Head of caudate nucleus (tissue), 42 donors: ENCODE measurements around the gene ZNF566.
A peak's percentile ranks its signal among the peaks of the same experiment; 100 is the strongest.
"Not testable (repeated sequence)": the region's sequence is repeated elsewhere in the genome, so short reads cannot be mapped to it uniquely, and the experiment has no call there.

Experiments used
- DNase-seq, 42 donors: peaks; one replicate each; pipeline versions ENCODE4 v3.0.0 to v3.0.0-alpha.2; 2020 to 2021; ENCODE audit warnings: mixed read lengths in 7 of 42
- intact Hi-C: fragments of 100-400 bp; cut with DNase I; formaldehyde crosslinking; loops from one replicate; pipeline ENCODE4 v1.15.0; 2022

The ZNF566 gene

DNA sequence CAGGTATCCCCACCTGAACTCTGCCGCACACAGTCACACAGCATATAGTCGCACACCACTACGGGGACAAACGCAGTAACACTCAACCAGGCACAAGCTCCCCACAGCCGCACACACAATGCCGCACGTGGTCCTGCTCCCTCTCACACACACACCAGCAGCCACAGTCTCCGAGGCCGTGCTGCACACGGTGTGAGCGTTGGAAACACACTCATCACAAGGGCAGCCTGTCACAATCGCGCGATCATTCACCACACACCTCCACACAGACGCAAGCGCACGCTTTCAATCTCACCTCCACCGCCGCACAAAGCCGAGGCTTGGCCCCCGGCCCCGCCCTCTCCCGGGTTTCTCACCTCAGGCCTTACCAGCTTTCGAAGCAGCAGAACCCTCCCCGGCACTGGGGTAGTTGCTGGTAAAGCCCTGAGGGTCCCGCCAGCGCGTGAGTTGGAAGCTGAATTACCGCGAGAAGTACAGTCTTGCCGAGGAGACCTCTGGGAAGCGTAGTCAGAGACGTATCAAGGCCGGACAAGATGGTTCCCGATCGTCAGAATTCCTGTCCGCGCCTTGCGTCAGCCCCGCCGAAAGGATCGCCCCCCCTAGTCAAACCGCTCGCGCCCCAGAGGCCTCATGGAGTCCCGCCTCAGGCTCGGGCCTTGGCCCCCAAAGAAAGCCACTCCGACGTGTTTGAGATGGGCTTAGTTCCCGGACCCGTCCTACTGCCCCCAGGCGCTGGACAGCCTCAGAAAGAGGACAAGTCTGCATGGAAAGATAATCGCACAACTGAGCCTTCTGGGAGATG is at the start of gene ZNF566:
Gene ZNF566 (minus strand): TSS at position 444 of the 802 bp plus-strand sequence. CDS start 13,004 bp downstream, outside the sequence.
- DNase-seq = peak; percentile 84 to 97 (median 94)
- intact Hi-C loops = loop anchor here (2.0 to 10.0 kb wide), 3 partner anchors 75 to 435 kb away; partner anchors contain the start of genes THAP8, WDR62, ZFP14 and ZFP82

DNA sequence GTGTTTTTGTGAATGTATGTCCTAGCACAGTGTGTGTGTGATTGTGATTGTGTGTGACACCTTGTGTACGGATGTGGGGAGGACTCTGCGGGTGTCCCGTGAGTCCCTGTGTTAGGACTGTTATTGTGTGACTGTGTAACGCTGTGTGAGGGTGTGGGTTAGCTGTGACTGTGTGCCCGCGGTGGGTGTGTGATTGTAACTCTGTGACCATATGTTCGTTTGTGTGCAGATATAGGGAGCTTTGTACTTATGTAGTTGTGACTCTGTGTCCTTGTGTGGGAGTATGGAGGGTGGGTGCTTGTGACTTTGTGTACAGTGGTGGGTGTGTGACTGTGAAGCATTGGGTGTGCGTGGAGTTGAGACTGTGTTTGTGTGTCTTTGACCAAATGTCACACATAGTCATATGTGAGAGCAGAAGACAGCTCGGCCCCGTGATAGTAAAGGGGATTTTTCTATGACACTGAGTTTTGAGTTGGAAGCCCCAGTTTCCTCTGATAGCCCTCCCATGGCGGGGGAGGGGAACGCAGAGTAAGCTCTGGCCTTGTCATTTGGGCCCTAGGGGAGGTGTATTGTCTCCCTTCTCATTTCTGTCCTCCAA is 39.7 kb upstream of the ZNF566 start:
- intact Hi-C loops = loop anchor here (5.0 kb wide), 2 partner anchors 43 to 308 kb away; partner anchors contain the start of genes ZNF529 and ZNF790
- peak in 6 of 42 donors; percentile 2 to 43 (median 7) for DNase-seq

DNA sequence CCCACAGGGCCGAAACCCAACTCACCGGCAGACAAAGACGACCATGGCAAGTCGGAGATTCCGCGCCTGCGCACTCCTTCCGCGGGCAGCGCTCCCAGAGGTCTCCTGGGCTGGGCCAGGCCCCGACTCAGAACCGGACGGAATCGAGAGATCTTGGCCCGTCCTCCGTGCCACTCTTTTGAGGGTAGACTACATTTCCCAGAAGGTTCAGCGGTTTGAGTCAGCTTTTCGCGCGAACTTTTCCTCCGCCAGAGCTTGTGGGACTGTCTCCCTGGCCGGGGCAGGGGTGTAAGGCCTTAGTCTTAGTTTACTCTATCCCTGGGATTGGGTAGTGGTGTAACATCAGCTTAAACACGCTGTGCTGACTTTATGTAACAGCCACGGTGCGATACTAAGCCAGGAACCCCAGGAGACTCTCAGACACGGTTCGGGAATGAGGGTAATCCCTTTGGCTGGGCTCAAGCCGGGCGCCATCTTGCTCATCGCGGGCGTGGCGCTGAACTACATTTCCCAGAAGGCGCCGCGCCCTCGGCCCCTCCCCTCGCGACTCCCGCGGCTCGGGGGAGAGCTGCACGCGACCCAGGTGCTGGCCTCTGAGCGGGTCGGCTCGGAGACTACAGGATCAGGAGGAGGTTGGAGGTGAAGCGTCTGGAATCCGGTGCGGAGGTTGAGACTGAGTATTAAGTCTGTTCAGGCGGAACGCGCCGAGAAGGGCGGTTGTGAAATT is 39.0 kb upstream of the ZNF566 start, which contains the start of gene ZNF260:
Gene ZNF260 (minus strand): TSS at position 78 of the 727 bp plus-strand sequence. CDS start 13,033 bp downstream, outside the sequence.
- peak; percentile 95 to 99 (median 98) for DNase-seq
- intact Hi-C loops = loop anchor here (5.0 kb wide), 2 partner anchors 44 to 309 kb away; partner anchors contain the start of genes ZNF529 and ZNF790

DNA sequence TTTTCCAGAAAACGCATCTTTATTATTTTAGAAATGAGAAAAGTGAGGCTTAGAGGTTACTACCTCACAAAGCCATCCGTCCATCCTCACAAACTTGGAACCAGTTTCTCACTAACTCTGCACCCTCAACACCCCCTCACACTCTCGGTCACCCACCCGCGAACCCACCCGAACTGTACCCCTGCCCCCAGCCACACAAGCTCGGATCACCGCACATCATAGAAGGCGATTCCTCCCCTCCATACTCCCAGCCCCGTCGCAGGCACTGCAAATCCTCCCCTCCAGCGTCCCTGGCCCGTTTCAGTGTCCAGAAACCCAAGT is 38.5 kb upstream of the ZNF566 start:
- DNase-seq = no peak
- intact Hi-C loops = loop anchor here (5.0 kb wide), 2 partner anchors 44 to 309 kb away; partner anchors contain the start of genes ZNF529 and ZNF790

DNA sequence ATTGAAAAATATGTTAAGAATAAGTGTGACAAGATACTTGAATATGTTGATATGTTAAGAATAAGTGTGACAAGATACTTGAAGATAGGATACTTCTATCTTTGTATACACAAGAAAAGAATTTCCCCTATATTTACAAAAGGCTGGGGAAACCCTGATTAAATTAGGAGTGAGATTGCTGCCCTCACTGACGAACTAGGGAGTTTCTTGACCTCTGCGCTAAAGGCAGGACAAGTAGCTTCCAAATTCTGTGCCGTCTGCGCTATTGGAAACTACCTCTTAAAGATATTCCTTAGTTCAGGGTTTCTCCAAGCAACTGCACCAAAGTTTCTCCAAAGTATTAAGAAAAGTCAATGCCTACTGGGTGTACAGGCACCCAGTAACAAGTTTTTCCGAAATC is 38.0 kb upstream of the ZNF566 start:
- intact Hi-C loops = loop anchor here (5.0 kb wide), 2 partner anchors 45 to 310 kb away; partner anchors contain the start of genes ZNF529 and ZNF790
- no peak for DNase-seq

DNA sequence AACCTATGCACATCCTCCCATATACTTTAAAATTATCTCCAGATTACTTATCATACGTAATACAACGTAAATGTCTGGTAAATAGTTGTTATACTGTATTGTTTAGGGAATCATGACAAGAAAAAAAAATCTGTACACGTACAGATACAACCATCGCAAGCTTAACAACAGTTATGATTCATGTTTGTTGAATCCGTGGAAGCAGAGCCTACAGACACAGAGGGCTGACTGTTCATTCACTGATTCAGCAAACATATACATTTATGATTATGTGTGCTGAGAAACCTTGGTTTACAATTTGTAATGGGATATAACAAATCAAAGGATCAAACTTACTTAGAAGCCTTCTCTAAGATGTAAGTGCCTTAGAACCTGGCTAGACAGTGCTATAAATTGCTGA is 37.2 kb upstream of the ZNF566 start:
- intact Hi-C loops = loop anchor here (5.0 kb wide), 2 partner anchors 46 to 311 kb away; partner anchors contain the start of genes ZNF529 and ZNF790
- no peak for DNase-seq

DNA sequence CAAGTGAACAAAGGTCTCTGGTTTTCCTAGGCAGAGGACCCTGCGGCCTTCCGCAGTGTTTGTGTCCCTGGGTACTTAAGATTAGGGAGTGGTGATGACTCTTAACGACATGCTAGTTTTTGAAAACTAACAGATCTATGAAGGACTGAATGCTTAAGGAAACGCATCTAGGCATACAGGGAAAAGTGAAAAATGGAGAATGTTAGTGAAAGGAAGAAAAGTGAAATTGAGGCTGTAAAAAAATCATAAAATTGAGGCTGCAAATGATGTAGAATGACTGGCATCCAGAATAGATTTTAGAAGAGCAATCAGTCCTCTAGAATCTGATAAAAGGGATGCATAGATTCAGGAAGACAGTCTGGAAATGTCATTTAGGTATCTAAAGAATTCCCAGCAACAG is 35.3 kb upstream of the ZNF566 start:
- intact Hi-C loops = loop anchor here (5.0 kb wide), 2 partner anchors 48 to 313 kb away; partner anchors contain the start of genes ZNF529 and ZNF790
- no peak for DNase-seq

DNA sequence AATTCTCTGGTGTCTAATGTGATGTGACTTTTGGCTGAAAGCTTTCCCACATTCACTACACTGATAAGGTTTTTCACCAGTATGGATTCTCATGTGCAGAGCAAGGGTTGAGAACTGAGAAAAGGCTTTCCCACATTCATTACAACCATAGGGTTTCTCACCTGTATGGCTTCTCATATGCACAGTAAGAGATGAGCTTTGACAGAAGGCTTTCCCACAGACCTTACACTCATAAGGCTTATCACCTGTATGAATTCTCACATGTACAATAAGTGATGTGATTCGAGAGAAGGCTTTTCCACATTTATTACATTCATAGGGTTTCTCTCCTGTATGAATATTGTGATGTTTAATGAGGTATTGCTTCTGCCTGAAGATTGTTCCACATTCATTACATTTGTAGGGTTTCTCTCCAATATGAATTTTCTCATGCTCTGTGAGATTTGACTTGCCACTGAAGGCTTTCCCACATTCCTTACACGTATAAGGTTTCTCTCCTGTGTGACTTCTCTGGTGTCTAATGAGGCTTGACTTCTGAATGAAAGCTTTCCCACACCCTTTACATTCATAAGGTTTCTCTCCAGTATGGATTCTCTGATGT is 24.8 kb upstream of the ZNF566 start:
- no peak for DNase-seq
- intact Hi-C loops = no loop called here

DNA sequence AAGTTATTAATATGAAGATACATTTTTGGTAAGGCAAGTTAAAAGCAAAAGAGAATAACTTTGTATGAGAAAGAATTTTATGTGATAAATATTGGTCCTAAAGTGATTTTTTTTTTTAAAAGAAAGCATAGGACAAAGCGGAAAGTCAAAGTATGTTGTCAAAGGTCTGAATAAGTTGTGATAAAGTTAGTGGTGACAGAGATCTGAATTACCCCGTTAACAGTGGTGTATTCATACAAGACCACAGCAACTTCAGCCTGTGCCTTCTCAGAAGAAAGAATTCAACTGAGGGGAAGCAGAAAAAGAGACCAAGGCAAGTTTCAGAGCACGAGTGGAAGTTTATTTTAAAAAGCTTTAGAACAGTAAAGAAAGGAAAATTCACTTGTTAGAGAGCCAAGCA is 19.0 kb upstream of the ZNF566 start:
- DNase-seq = no peak
- intact Hi-C loops = no loop called here

DNA sequence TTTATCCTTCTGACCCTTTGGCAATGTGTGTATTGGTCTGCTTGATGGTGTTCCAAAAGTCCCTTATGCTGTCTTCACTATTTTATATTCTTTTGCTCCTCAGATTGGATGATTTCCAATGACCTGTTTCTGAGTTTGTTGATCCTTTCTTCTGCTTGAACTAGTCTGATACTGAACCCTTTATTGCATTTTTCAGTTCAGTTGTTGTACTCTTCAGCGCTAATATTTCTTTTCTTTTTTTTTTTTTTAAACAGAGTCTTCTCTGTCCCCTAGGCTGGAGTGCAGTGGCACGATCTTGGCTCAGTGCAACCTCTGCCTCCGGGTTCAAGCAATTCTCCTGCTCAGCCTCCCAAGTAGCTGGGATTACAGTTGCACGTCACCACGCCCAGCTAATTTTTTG is 12.6 kb upstream of the ZNF566 start:
- DNase-seq = no peak
- intact Hi-C loops = no loop called here

DNA sequence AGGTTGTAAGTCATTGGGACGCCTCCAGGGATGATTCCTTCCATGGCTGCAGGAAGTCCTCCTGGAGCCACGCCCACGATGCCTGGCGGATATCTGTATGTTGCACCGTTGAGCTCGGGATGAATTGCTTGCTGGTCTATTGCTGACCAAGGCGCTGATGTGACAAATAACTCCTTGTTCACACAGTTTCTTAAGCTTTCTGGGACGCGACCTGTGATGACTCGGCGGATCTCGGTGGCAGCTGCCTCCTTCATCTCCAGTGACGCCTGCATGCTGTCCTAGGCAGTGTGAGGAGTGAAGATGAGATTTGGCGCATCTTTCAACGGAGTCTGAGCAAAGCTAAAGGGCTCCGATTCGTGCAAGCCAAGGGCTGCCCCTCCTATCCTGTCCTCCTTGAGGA is 7.6 kb upstream of the ZNF566 start:
- no peak for DNase-seq
- intact Hi-C loops = no loop called here

DNA sequence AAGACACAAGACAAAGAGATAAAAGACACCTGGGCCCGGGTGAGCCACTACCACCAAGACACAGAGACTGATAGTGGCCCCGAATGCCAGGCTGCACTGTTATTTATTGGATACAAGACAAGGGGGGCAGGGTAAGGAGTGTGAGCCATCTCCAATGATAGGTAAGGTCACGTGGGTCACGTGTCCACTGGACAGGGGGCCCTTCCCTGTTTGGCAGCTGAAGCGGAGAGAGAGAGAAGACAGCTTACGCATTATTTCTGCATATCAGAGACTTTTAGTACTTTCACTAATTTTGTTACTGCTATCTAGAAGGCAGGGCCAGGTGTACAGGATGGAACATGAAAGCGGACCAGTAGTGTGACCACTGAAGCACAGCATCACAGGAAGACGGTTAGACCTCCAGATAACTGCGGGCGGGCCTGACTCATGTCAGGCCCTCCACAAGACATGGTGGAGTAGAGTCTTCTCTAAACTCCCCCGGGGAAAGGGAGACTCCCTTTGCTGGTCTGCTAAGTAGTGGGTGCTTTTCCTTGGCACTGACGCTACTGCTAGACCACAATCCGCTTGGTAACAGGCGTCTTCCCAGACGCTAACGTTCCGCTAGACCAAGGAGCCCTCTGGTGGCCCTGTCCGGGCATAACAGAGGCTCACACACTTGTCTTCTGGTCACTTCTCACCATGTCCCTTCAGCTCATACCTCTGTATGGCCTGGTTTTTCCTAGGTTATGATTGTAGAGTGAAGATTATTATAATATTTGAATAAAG is 3.5 kb upstream of the ZNF566 start:
- DNase-seq = peak; percentile 10 to 90 (median 73)
- intact Hi-C loops = not testable (repeated sequence)

DNA sequence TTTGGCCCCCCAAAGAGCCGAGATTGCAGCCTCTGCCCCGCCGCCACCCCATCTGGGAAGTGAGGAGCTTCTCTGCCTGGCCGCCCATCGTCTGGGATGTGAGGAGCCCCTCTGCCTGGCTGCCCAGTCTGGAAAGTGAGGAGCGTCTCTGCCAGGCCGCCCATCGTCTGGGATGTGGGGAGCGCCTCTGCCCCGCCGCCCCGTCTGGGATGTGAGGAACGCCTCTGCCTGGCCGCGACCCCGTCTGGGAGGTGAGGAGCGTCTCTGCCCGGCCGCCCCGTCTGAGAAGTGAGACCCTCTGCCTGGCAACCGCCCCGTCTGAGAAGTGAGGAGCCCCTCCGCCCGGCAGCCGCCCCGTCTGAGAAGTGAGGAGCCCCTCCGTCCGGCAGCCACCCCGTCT is 1.5 kb upstream of the ZNF566 start:
- DNase-seq, intact Hi-C loops: not testable (repeated sequence)

DNA sequence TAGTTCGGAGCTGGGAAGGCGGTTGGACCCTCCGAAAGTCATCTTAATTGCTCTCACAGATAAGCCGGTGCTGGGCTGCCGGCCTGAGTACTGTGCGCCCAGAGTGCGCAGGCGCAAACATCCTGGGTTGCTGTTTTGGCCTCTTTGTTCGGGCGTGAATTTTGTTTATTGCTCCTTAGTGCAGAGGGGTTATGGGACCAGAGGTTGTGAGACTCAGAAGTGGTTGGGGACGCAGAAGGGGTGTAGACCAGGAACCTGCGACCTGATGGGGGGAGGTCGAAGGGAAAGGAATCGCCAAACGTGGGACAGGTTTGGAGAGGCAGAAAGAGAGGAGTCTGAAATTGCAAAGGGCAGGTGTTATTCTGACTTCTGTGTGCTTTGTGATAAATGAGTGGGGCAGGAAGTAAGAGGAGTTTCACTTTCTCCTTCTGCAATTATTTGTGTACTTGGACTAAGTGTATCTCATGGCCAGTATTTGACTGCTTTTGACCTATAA is 607 bp upstream of the ZNF566 start:
- intact Hi-C loops = loop anchor here (2.0 to 10.0 kb wide), 3 partner anchors 75 to 435 kb away; partner anchors contain the start of genes THAP8, WDR62, ZFP14 and ZFP82
- DNase-seq = peak in 28 of 42 donors; percentile 70 to 92 (median 80)

DNA sequence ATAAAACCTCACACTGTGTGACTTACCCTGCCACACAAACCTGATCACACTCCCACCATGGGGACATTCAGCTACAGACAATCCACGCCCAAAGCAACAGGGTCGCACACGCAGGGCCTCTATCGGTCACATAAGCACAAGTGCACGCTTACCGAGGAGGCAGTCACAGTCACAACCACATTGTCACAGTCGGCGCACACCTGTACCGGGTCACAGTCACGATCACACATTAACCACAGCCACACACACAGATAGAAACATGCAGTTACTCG is 579 bp downstream of the ZNF566 start:
- intact Hi-C loops = loop anchor here (2.0 to 10.0 kb wide), 3 partner anchors 74 to 434 kb away; partner anchors contain the start of genes THAP8, WDR62, ZFP14 and ZFP82
- peak in 10 of 42 donors; percentile 7 to 56 (median 16) for DNase-seq

DNA sequence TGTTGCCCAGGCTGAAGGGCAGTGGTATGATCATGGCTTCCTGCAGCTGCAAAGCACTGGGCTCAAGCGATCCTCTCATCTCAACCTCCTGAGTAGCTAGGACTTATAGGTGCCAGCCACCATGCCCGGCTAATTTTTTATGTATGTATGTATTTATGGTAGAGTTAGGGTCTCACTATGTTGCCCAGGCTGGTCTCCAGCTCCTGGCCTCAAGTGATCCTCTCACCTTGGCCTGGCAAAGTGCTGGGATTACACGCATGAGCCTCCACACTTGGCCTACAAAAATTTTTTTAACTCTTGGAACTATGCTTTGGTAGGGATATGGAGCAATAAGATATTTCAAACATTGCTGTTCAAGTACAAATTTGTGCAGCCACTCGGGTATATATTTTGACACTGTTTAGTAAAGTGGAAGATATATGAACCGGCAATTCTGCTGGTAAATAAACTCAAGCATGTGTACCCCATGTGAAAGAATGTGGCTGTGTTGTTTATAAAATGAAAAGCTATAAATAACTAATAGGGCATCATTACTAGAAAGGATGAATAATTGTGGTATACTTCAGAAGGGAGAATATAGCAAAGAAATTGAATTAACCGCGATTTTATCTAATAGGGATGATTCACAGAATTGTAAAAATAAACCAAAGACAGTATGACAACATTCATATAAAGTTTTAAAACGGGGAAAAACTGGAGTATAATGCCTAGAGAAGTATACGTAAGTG is 1.1 kb downstream of the ZNF566 start:
- DNase-seq = no peak
- intact Hi-C loops = loop anchor here (2.0 to 10.0 kb wide), 3 partner anchors 73 to 433 kb away; partner anchors contain the start of genes THAP8, WDR62, ZFP14 and ZFP82

DNA sequence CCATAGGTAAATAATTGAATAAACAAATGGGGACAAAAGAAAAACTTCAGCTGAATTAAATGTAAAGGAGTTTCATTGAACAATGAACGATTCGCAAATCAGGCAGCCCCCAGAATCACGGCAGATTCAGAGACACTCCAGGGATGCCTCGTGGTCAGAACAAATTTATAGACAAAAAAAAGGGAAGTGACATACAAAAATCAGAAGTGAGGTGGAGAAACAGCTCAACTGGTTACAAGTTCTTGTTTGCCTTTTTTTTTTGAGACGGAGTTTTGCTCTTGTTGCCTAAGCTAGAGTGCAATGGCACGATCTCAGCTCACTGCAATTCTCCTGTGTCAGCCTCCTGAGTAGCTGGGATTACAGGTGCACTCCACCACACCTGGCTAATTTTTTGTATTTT is 5.7 kb downstream of the ZNF566 start:
- no peak for DNase-seq
- intact Hi-C loops = loop anchor here (10.0 kb wide), 2 partner anchors 69 to 429 kb away; partner anchors contain the start of genes THAP8, WDR62 and ZFP82
